Bladder microvascular endothelial cell (primary cell): ENCODE measurements around the gene OR10W1. TPM values are rescaled to one million over a fixed set of nuclear protein-coding genes. Genes with fewer than 3 reads are reported as not detected.

Experiments used
- total RNA-seq: library from RNA; depleted of rRNA; stranded (reverse); fragments of >200 nt; gene quantifications from 2 replicates; pipeline ENCODE4 v1.2.3, GENCODE V29; 2014

Gene OR10W1
- total RNA-seq, result under 0.01 TPM in 1 of 2 replicates, not detected in the other

DNA sequence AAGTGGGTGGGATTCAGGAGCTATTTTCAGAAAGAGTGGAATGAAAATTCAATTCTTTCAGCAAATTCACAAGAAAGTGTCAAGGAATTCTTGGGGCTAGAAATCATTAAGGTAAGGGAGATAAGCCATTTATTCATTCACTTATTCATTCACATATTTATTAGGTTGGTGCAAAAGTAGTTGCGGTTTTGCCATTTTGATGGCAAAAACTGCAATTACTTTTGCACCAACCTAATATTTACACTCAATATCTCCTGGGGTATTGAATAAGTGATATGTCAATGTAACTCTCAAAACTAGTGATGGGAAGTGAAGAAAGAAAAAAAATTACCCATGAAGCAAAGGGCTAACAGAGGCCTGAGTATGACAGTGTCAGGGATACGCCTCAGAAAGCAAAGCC lies at the start of gene OR10W1:
OR10W1 (minus strand) TSS at position 119 of the 400 bp plus-strand sequence. CDS start 402 bp downstream, outside the sequence.

Other genes with a start within 250 kb of the OR10W1 start
- not detected in 2 replicates for gene OR9Q1, start 244.4 kb downstream of the OR10W1 start, total RNA-seq
- not detected in 2 replicates for gene OR6Q1, start 237.3 kb downstream of the OR10W1 start, total RNA-seq
- not detected in 2 replicates for gene OR9I1, start 142.7 kb downstream of the OR10W1 start, total RNA-seq
- gene OR9Q2, start 79.2 kb downstream of the OR10W1 start, total RNA-seq, result not detected in 2 replicates
- not detected in 2 replicates for gene OR1S2, start 64.1 kb downstream of the OR10W1 start, total RNA-seq
- not detected in 2 replicates for gene OR1S1, start 55.5 kb downstream of the OR10W1 start, total RNA-seq
- not detected in 2 replicates for gene OR10Q1, start 39.3 kb downstream of the OR10W1 start, total RNA-seq
- gene OR5B17, start 90.8 kb upstream of the OR10W1 start, total RNA-seq, result not detected in 2 replicates
- gene OR5B3, start 138.6 kb upstream of the OR10W1 start, total RNA-seq, result not detected in 2 replicates
- not detected in 2 replicates for gene OR5B2, start 159.9 kb upstream of the OR10W1 start, total RNA-seq
- gene OR5B12, start 174.0 kb upstream of the OR10W1 start, total RNA-seq, result not detected in 2 replicates
- not detected in 2 replicates for gene OR5B21, start 239.8 kb upstream of the OR10W1 start, total RNA-seq